ENCODE measurements around the gene SAMD7. TPM values are rescaled to one million over a fixed set of nuclear protein-coding genes. Genes with fewer than 3 reads are reported as not detected.

Gene SAMD7
- total RNA-seq, 1 experiment from 2014 or later: not detected

GRCh38 chr3:169939751-169940150 lies 28.4 kb downstream of the SAMD7 start:
- ATAC-seq (no peak), DNase-seq (ENCODE audit: low spot score) (no peak)
- CTCF ChIA-PET: no interaction called here
- TF ChIP-seq TEAD4 (CRISPR knock-in tag; IDR thresholded peaks at IDR 0.05) (no peak), ZNF671 (CRISPR knock-in tag; IDR thresholded peaks at IDR 0.05) (no peak), E2F5 (CRISPR knock-in tag; IDR thresholded peaks at IDR 0.05) (no peak), PRRX2 (CRISPR knock-in tag; IDR thresholded peaks at IDR 0.05) (no peak)
- Mint-ChIP-seq H3K9me3 (peaks cover 17% of the 10 kb centered on the region), H3K4me1 (peaks cover 9% of the 10 kb centered on the region), H3K27ac (no peak overlapping the region), H3K4me3 (no peak overlapping the region), H3K36me3 (peaks cover 5% of the 10 kb centered on the region; the same call in 1 of the 2 replicates), H3K27me3 (ENCODE audit: low read depth) (no peaks in the 10 kb centered on the region)
- POLR2A ChIA-PET: no interaction called here

GRCh38 chr3:169940470-169941181 lies 29.3 kb downstream of the SAMD7 start:
- ChIA-PET CTCF (no interaction called here), POLR2A (no interaction called here)
- Mint-ChIP-seq H3K4me1 (peaks cover 9% of the 10 kb centered on the region), H3K9me3 (peaks cover 17% of the 10 kb centered on the region), H3K4me3 (no peak overlapping the region), H3K27ac (no peak overlapping the region), H3K27me3 (ENCODE audit: low read depth) (no peaks in the 10 kb centered on the region), H3K36me3 (peaks cover 5% of the 10 kb centered on the region; the same call in 1 of the 2 replicates)
- TF ChIP-seq FOXP1 (CRISPR knock-in tag; IDR thresholded peaks at IDR 0.05; ENCODE audit: borderline replicate concordance) (no peak), ZNF121 (CRISPR knock-in tag; IDR thresholded peaks at IDR 0.05) (no peak), ZNF671 (CRISPR knock-in tag; IDR thresholded peaks at IDR 0.05) (no peak), ZNF317 (CRISPR knock-in tag; IDR thresholded peaks at IDR 0.05; ENCODE audit: borderline replicate concordance, low read depth) (no peak), ZNF232 (CRISPR knock-in tag; IDR thresholded peaks at IDR 0.05) (no peak), ZNF416 (CRISPR knock-in tag; IDR thresholded peaks at IDR 0.05) (no peak), SP1 (CRISPR knock-in tag; conservative IDR thresholded peaks at IDR 0.05) (no peak), GTF2I (CRISPR knock-in tag; conservative IDR thresholded peaks at IDR 0.05) (no peak), NFE2L1 (CRISPR knock-in tag; IDR thresholded peaks at IDR 0.05) (no peak), GABPB1 (CRISPR knock-in tag; IDR thresholded peaks at IDR 0.05) (no peak), ZNF423 (CRISPR knock-in tag; IDR thresholded peaks at IDR 0.05) (no peak), NFYB (CRISPR knock-in tag; conservative IDR thresholded peaks at IDR 0.05; ENCODE audit: low read depth) (no peak), JUN (CRISPR knock-in tag; IDR thresholded peaks at IDR 0.05) (no peak), USF2 (CRISPR knock-in tag; IDR thresholded peaks at IDR 0.05) (no peak), PRRX2 (CRISPR knock-in tag; IDR thresholded peaks at IDR 0.05) (no peak), STAT6 (CRISPR knock-in tag; conservative IDR thresholded peaks at IDR 0.05; ENCODE audit: low read depth) (no peak)
- no peak for DNase-seq (ENCODE audit: low spot score)
- ATAC-seq: no peak

GRCh38 chr3:169945313-169945712 lies 33.9 kb downstream of the SAMD7 start:
- no peaks in the 10 kb centered on the region for H3K27me3 Mint-ChIP-seq (ENCODE audit: low read depth)
- DNase-seq (ENCODE audit: low spot score): no peak
- CTCF ChIA-PET: no interaction called here
- POLR2A ChIA-PET: no interaction called here
- no peak overlapping the region; the same call in 1 of the 2 replicates for H3K27ac Mint-ChIP-seq
- no peak for ATAC-seq
- no peak overlapping the region for H3K4me3 Mint-ChIP-seq
- H3K9me3 Mint-ChIP-seq: peaks cover 14% of the 10 kb centered on the region
- H3K4me1 Mint-ChIP-seq: peaks cover 4% of the 10 kb centered on the region
- H3K36me3 Mint-ChIP-seq: peaks cover 5% of the 10 kb centered on the region; the same call in 1 of the 2 replicates
- TF ChIP-seq MLX (CRISPR knock-in tag; IDR thresholded peaks at IDR 0.05): no peak
- no peak for TF ChIP-seq PRDM15 (CRISPR knock-in tag; IDR thresholded peaks at IDR 0.05)
- TF ChIP-seq TEAD1 (CRISPR knock-in tag; IDR thresholded peaks at IDR 0.05): no peak
- no peak for TF ChIP-seq HMGA2 (CRISPR knock-in tag; IDR thresholded peaks at IDR 0.05)
- no peak for TF ChIP-seq ZNF219 (CRISPR knock-in tag; IDR thresholded peaks at IDR 0.05; ENCODE audit: borderline replicate concordance)
- no peak for TF ChIP-seq ZBTB43 (CRISPR knock-in tag; IDR thresholded peaks at IDR 0.05)

Data from WTC11 (cell line).